Measurements from ENCODE around the gene NRCAM. TPM values are rescaled to one million over a fixed set of nuclear protein-coding genes. Genes with fewer than 3 reads are reported as not detected.

The NRCAM gene
- total and polyA plus RNA-seq, 12 donors = 71.6 to 222 (median 148) TPM

GRCh38 chr7:108454674-108455550, 1.3 kb downstream of the NRCAM start:
- TF ChIP-seq POLR2A (IDR thresholded peaks at IDR 0.05) (peak in 1 of 2 donors; percentile 35), CTCF (IDR thresholded peaks at IDR 0.05) (no peak)
- intact Hi-C loops (cut with DNase I) = loop anchor here in 1 of 2 donors (10.0 kb wide), 1 partner anchor 270 kb away; no protein-coding TSS in a partner anchor
- peaks cover 4 to 33% of the 10 kb centered on the region in 2 donors for H3K4me1 ChIP-seq (replicated peaks in 1 of 2)
- peak overlapping the region in 4 of 5 donors; percentile 77 to 92 (median 84) for H3K27ac ChIP-seq
- H3K4me3 ChIP-seq = peak overlapping the region; percentile 65 to 80 (median 71)
- H3K9me3 ChIP-seq (replicated peaks in 1 of 3) = no peaks in the 10 kb centered on the region
- 1 to 2% (median 1%) methylated on average over 11 to 72 of the region's 72 CpGs for whole genome bisulfite sequencing, 4 donors
- H3K36me3 ChIP-seq (replicated peaks in 1 of 2) = no peaks in the 10 kb centered on the region
- H3K27me3 ChIP-seq = no peaks in the 10 kb centered on the region
- peak; percentile 43 to 65 (median 50) for DNase-seq

DNA sequence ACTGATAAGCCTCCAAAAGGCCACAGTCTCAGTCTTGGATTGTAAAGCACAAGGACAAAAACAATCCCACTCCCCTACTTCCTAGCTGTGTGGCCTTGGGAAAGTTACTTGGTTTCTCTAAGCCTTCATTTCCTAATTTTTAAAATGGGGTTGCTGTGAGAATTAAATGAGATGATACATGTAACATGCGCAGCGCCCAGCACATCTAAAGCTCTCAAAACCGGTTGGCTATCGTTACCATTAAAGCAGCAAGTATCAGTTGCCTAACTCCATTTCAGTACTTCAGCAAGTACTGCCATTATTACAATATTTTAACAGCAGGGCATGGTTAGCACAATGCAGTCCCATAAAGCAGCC, 1.9 kb downstream of the NRCAM start:
- no peaks in the 10 kb centered on the region for H3K27me3 ChIP-seq
- DNase-seq = no peak
- peaks cover 10 to 36% of the 10 kb centered on the region in 2 donors for H3K4me1 ChIP-seq (replicated peaks in 1 of 2)
- H3K36me3 ChIP-seq (replicated peaks in 1 of 2) = no peaks in the 10 kb centered on the region
- intact Hi-C loops (cut with DNase I) = loop anchor here in 1 of 2 donors (10.0 kb wide), 1 partner anchor 269 kb away; no protein-coding TSS in a partner anchor
- TF ChIP-seq POLR2A (IDR thresholded peaks at IDR 0.05) (no peak), CTCF (IDR thresholded peaks at IDR 0.05) (no peak)
- no peaks in the 10 kb centered on the region for H3K9me3 ChIP-seq (replicated peaks in 1 of 3)
- H3K27ac ChIP-seq = peak overlapping the region in 4 of 5 donors; percentile 77 to 92 (median 84)
- 19 to 42% (median 33%) methylated on average over 4 of the region's 4 CpGs for WGBS, 4 donors
- peak overlapping the region; percentile 65 to 80 (median 71) for H3K4me3 ChIP-seq

DNA sequence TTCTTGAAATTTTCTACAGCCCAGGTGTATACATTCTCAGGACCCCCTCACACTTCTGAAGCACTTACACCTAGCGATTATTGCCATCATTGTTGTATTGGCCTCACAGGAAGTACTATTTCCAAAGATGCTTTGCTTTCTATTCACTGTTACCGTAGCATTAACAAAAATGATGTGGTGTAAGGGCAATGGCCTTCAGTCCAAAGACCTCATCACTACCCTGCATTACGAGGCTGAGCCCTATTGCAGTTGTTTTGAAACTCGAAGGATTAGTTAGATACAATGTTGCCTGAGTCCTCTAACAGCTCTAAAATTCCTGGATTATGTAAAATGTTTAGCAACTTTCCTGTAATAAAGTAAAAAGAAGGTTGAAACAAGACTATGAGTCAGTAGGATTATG, 2.9 kb downstream of the NRCAM start:
- H3K4me3 ChIP-seq = peak overlapping the region in 1 of 4 donors; percentile 80
- 55 to 58% (median 58%) methylated on average over 4 of the region's 4 CpGs for WGBS, 4 donors
- peaks cover 15 to 46% of the 10 kb centered on the region in 2 donors for H3K4me1 ChIP-seq (replicated peaks in 1 of 2)
- H3K9me3 ChIP-seq (replicated peaks in 1 of 3) = no peaks in the 10 kb centered on the region
- no peaks in the 10 kb centered on the region for H3K27me3 ChIP-seq
- intact Hi-C loops (cut with DNase I) = loop anchor here in 1 of 2 donors (10.0 kb wide), 1 partner anchor 269 kb away; no protein-coding TSS in a partner anchor
- DNase-seq = peak in 1 of 7 donors; percentile 36
- peak overlapping the region in 2 of 5 donors; percentile 9 to 91 for H3K27ac ChIP-seq
- no peaks in the 10 kb centered on the region for H3K36me3 ChIP-seq (replicated peaks in 1 of 2)
- TF ChIP-seq POLR2A (IDR thresholded peaks at IDR 0.05) = no peak
- no peak for TF ChIP-seq CTCF (IDR thresholded peaks at IDR 0.05)

GRCh38 chr7:108452707-108453106, 3.5 kb downstream of the NRCAM start:
- Histone ChIP-seq H3K36me3 (replicated peaks in 1 of 2) (no peaks in the 10 kb centered on the region), H3K9me3 (replicated peaks in 1 of 3) (no peaks in the 10 kb centered on the region), H3K4me3 (no peak overlapping the region), H3K27me3 (no peaks in the 10 kb centered on the region), H3K27ac (peak overlapping the region in 1 of 5 donors; percentile 9), H3K4me1 (replicated peaks in 1 of 2) (peaks cover 15 to 47% of the 10 kb centered on the region in 2 donors)
- TF ChIP-seq CTCF (IDR thresholded peaks at IDR 0.05) = peak; percentile 13 to 51 (median 39)
- TF ChIP-seq POLR2A (IDR thresholded peaks at IDR 0.05) = no peak
- intact Hi-C loops (cut with DNase I) = loop anchor here in 1 of 2 donors (10.0 kb wide), 1 partner anchor 268 kb away; no protein-coding TSS in a partner anchor
- no peak for DNase-seq
- WGBS, 4 donors = 45 to 54% (median 50%) methylated on average over 2 of the region's 2 CpGs

Data from adrenal gland (tissue), 12 donors.